Neural crest cell (in vitro differentiated cells): ENCODE results near the gene TANC1. TPM values are rescaled to one million over a fixed set of nuclear protein-coding genes. Genes with fewer than 3 reads are reported as not detected.

Experiments used
- DNase-seq: peaks from one replicate; pipeline ENCODE4 v3.0.0; 2021; ENCODE audit warnings: low read depth, mixed read lengths, low spot score
- H3K27ac Mint-ChIP-seq: one replicate; pipeline ENCODE4 v1.8.0; 2021; ENCODE audit warnings: mild to moderate bottlenecking, mixed read lengths; ENCODE audit not compliant: unreplicated experiment
- H3K27me3 Mint-ChIP-seq: 2 replicates; pipeline ENCODE4 v1.8.0; 2021; ENCODE audit warnings: low read depth, mild to moderate bottlenecking, mixed read lengths
- H3K36me3 Mint-ChIP-seq: 2 replicates; pipeline ENCODE4 v1.8.0; 2021; ENCODE audit warnings: low read depth, mild to moderate bottlenecking, mixed read lengths
- H3K4me1 Mint-ChIP-seq: 2 replicates; pipeline ENCODE4 v1.8.0; 2021; ENCODE audit warnings: mixed read lengths
- H3K4me3 Mint-ChIP-seq: one replicate; pipeline ENCODE4 v1.8.0; 2021; ENCODE audit warnings: mild to moderate bottlenecking, mixed read lengths
- H3K9me3 Mint-ChIP-seq: 2 replicates; pipeline ENCODE4 v1.8.0; 2021; ENCODE audit warnings: mixed read lengths
- total RNA-seq: library from RNA; stranded (reverse); gene quantifications from 2 replicates; pipeline ENCODE4 v1.2.1, GENCODE V29; 2021
- TF ChIP-seq, protein P1 (sequence below): fragments of 200-600 bp; sonication (generic); conservative IDR thresholded peaks from 2 replicates; pipeline ENCODE4 v1.5.0; 2021; ENCODE audit warnings: antibody characterized with exemption, mild to moderate bottlenecking

Gene TANC1
- total RNA-seq, 1 donor from 2014 or later: 13.2 TPM

DNA sequence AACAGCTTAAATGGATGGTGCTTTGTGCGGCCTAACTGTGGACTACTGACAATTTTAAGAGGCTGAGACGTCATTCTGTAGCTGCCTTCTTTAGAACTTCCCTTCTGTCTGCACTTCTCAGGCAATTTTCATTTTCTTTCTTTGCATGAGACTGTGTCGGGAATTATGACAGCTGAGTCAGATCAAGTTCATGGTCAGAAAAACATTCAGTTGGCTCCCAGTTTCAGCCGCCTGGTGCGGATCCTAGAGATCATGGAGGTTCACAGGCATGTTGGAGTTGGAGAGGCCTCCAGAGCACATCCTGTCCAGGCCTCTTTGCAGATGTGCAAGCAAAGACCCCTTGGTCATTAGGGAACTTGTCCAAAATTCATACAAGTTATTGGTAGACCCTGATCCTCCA is 135.0 kb downstream of the TANC1 start:
- H3K27ac Mint-ChIP-seq: no peak overlapping the region
- H3K4me3 Mint-ChIP-seq: no peak overlapping the region
- no peaks in the 10 kb centered on the region for H3K27me3 Mint-ChIP-seq
- DNase-seq: no peak
- TF ChIP-seq, protein P1, sequence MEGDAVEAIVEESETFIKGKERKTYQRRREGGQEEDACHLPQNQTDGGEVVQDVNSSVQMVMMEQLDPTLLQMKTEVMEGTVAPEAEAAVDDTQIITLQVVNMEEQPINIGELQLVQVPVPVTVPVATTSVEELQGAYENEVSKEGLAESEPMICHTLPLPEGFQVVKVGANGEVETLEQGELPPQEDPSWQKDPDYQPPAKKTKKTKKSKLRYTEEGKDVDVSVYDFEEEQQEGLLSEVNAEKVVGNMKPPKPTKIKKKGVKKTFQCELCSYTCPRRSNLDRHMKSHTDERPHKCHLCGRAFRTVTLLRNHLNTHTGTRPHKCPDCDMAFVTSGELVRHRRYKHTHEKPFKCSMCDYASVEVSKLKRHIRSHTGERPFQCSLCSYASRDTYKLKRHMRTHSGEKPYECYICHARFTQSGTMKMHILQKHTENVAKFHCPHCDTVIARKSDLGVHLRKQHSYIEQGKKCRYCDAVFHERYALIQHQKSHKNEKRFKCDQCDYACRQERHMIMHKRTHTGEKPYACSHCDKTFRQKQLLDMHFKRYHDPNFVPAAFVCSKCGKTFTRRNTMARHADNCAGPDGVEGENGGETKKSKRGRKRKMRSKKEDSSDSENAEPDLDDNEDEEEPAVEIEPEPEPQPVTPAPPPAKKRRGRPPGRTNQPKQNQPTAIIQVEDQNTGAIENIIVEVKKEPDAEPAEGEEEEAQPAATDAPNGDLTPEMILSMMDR: no peak
- H3K36me3 Mint-ChIP-seq: peaks cover 3% of the 10 kb centered on the region
- H3K4me1 Mint-ChIP-seq: peaks cover 10% of the 10 kb centered on the region
- no peaks in the 10 kb centered on the region for H3K9me3 Mint-ChIP-seq

DNA sequence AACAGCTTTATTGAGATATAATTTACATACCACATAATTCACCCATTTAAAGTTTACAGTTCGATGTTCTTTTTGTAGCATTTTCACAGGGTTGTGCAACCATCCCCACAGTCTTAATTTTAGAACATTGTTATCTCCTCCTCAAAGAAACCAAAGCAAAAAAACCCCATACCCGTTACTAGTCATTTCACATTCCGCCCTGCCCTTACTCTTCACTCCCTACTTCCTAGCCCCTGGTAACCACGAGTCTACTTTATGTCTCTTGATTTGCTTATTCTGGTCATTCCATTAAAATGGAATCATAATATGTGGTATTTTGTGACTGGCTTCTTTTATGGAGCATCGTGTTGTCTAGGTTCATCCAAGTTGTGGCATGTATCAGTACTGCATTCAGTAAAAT is 137.7 kb downstream of the TANC1 start:
- H3K9me3 Mint-ChIP-seq: no peaks in the 10 kb centered on the region
- no peaks in the 10 kb centered on the region for H3K27me3 Mint-ChIP-seq
- TF ChIP-seq, protein P1: no peak
- peaks cover 3% of the 10 kb centered on the region for H3K36me3 Mint-ChIP-seq
- DNase-seq: no peak
- peaks cover 7% of the 10 kb centered on the region for H3K4me1 Mint-ChIP-seq
- H3K27ac Mint-ChIP-seq: no peak overlapping the region
- no peak overlapping the region for H3K4me3 Mint-ChIP-seq

DNA sequence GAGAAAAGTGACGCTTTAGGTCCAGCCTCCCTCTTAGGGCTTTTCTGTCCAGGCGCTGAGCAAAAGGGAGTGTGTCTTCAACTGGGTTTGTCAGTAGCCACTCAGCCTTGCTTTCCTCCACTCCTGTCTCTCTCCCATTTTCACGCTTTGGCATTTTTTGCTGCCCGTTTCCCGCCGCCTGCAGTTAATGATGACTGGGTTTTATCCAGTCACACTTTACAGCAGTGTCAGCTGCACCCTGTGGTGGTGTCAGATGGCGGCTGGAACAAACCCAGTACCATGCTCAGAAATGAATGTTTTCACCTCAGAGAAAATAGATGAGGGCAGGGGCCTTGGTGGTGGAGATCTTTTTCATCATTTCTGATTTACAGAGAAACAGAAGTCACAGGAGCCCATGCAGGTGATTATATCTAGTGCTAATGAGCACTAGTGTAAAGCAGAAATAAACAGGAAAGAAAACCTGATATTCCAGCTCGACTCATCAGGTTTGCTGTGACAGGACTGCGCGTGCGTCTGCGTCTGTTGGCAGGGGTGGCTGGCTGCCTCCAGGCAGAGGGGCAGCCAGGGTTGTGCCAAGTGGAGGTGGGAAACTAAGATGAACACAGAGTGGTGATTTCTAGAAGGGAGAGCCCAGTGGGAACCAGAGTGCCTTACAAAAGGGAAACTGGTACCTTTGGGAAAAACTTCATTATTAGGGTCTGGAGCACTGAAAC is 139.9 kb downstream of the TANC1 start:
- no peaks in the 10 kb centered on the region for H3K9me3 Mint-ChIP-seq
- DNase-seq: no peak
- H3K36me3 Mint-ChIP-seq: no peaks in the 10 kb centered on the region
- H3K27ac Mint-ChIP-seq: no peak overlapping the region
- TF ChIP-seq, protein P1: no peak
- H3K27me3 Mint-ChIP-seq: no peaks in the 10 kb centered on the region
- H3K4me1 Mint-ChIP-seq: peaks cover 12% of the 10 kb centered on the region
- H3K4me3 Mint-ChIP-seq: no peak overlapping the region

DNA sequence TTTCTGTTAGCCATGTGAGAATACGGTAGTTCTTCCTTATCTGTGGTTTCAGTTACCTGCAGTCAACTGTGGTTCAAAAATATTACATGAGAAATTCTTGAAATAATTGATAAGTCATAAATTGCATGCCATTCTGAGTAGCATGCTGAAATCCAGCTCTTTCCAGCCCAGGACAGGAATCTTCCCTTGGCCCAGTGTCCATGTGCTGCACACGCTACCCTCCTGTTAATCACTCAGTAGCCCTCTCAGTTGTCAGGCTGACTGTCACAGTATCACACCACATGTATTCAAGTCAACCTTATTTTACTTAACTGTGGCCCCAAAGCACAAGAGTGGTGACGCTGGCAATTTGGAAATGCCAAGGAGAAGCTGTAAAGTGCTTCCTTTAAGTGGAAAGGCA is 141.1 kb downstream of the TANC1 start:
- TF ChIP-seq, protein P1: no peak
- Mint-ChIP-seq H3K36me3 (no peaks in the 10 kb centered on the region), H3K4me3 (no peak overlapping the region), H3K9me3 (no peaks in the 10 kb centered on the region), H3K27me3 (no peaks in the 10 kb centered on the region), H3K4me1 (peaks cover 12% of the 10 kb centered on the region), H3K27ac (no peak overlapping the region)
- DNase-seq: no peak

DNA sequence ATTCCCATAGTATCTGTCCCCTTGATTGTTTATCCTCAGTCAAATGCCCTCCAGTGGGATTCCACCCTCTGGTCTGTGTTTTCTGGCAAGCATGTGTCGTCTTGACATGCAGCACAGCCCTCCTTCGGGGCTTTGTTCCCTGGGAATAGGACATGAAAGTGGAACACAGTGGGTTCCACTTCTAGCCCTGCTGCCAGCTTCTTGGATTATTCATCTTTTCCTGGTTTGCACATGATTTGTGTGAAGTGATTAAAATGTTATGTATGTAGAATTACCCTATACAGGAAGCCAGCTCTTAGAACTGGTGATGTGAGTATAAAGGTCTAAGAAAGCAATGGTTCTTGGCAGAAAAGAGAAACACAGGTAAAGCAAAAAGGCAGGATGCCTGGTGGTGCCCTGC is 142.3 kb downstream of the TANC1 start:
- no peak for DNase-seq
- H3K4me3 Mint-ChIP-seq: no peak overlapping the region
- peaks cover 3% of the 10 kb centered on the region for H3K36me3 Mint-ChIP-seq
- no peaks in the 10 kb centered on the region for H3K27me3 Mint-ChIP-seq
- no peaks in the 10 kb centered on the region for H3K9me3 Mint-ChIP-seq
- H3K4me1 Mint-ChIP-seq: peaks cover 12% of the 10 kb centered on the region
- no peak overlapping the region for H3K27ac Mint-ChIP-seq
- TF ChIP-seq, protein P1: no peak
